HCT116 (cell line): ENCODE measurements around the gene GTSF1L. TPM values are rescaled to one million over a fixed set of nuclear protein-coding genes. Genes with fewer than 3 reads are reported as not detected.

Experiments
- ATAC-seq: fragments of 200-7000 bp; cut with Tn5 transposase; 2 replicates; pipeline ENCODE4 v1.9.1; 2020; ENCODE audit warnings: mild to moderate bottlenecking, moderate library complexity
- BruUV-seq: library from RNA; stranded (reverse); fragments of 400-500 nt; replicated peaks from 2 replicates; lab custom pipeline; 2021; lab: Mats Ljungman, UMichigan
- CTCF ChIA-PET: fragments of 300-600 bp; sonication (Branson Sonifier 250); formaldehyde crosslinking; loops from one replicate; lab custom pipeline; 2021; ENCODE audit warnings: antibody characterized with exemption; lab: Charles Lee
- POLR2A ChIA-PET: fragments of 300-600, 350-600 bp; sonication (Branson Sonifier 250); formaldehyde crosslinking; loops from one replicate; lab custom pipeline; 2021; ENCODE audit warnings: antibody characterized with exemption; lab: Charles Lee
- RAD21 ChIA-PET, 2 experiments: fragments of 300-600 bp; sonication (Branson Sonifier 250); formaldehyde crosslinking; loops; one replicate each; lab custom pipeline; 2023; ENCODE audit warnings: low total read pairs in 2 of 2; ENCODE audit not compliant: uncharacterized antibody in 2 of 2, unreplicated experiment in 2 of 2, low non-redundant PET in 1 of 2; lab: Charles Lee
- DNase-seq: peaks from one replicate; pipeline ENCODE4 v3.0.0-alpha.2; 2010; ENCODE audit warnings: low read depth, low spot score
- H2AFZ ChIP-seq: fragments of 200-600 bp; shearing (Covaris generic), sonication (generic); 2 replicates; pipeline ENCODE4 v1.6.1; 2017; ENCODE audit warnings: low read depth, mixed run types, mixed read lengths, antibody characterized with exemption, low read length; ENCODE audit not compliant: poor library complexity, severe bottlenecking
- H3K27ac ChIP-seq: 2 replicates; pipeline ENCODE4 v1.5.1; 2012; ENCODE audit warnings: low read depth, low read length
- H3K27me3 ChIP-seq: fragments of 200-600 bp; sonication (generic); 2 replicates; pipeline ENCODE4 v1.6.1; 2016; ENCODE audit warnings: mixed run types, low read length, mixed read lengths; ENCODE audit not compliant: insufficient read depth
- H3K36me3 ChIP-seq, 2 experiments: fragments of 200-500 bp in 1 of 2; fragments of 200-600 bp in 1 of 2; sonication (Bioruptor generic) in 1 of 2; sonication (generic) in 1 of 2; 2 replicates each; pipeline versions ENCODE4 v1.5.1 to v1.6.1; 2014 to 2016; ENCODE audit warnings: low read length in 2 of 2, inconsistent platforms in 1 of 2, mixed read lengths in 1 of 2, mixed run types in 1 of 2; ENCODE audit not compliant: insufficient read depth in 2 of 2, control insufficient read depth in 1 of 2
- H3K4me1 ChIP-seq, 2 experiments: fragments of 200-600 bp in 1 of 2; sonication (generic) in 1 of 2; 2 replicates each; pipeline versions ENCODE4 v1.5.1 to v1.6.1; 2012 to 2017; ENCODE audit warnings: low read length in 2 of 2, inconsistent platforms in 1 of 2, mild to moderate bottlenecking in 1 of 2, mixed read lengths in 1 of 2, mixed run types in 1 of 2, moderate library complexity in 1 of 2; ENCODE audit not compliant: insufficient read depth in 2 of 2, control insufficient read depth in 1 of 2
- H3K4me2 ChIP-seq: fragments of 200-600 bp; sonication (generic); 2 replicates; pipeline ENCODE4 v1.6.1; 2017; ENCODE audit warnings: mixed run types, low read length, mixed read lengths
- H3K4me3 ChIP-seq, 2 experiments: fragments of 200-600 bp in 1 of 2; sonication (generic) in 1 of 2; replicated peaks in 1 of 2; 2 replicates each; pipeline ENCODE4 v1.5.1; 2011 to 2016; ENCODE audit warnings: low read length in 2 of 2, control low read depth in 1 of 2, low read depth in 1 of 2, mild to moderate bottlenecking in 1 of 2, mixed read lengths in 1 of 2, mixed run types in 1 of 2
- H3K79me2 ChIP-seq: fragments of 200-600 bp; sonication (generic); 2 replicates; pipeline ENCODE4 v1.6.1; 2017; ENCODE audit warnings: mild to moderate bottlenecking, mixed run types, low read length, moderate library complexity, mixed read lengths; ENCODE audit not compliant: insufficient read depth
- H3K9ac ChIP-seq: fragments of 200-600 bp; sonication (generic); 2 replicates; pipeline ENCODE4 v1.6.1; 2016; ENCODE audit warnings: low read length, mixed read lengths
- H3K9me2 ChIP-seq: fragments of 200-600 bp; sonication (generic), shearing (Covaris generic); 2 replicates; pipeline ENCODE4 v1.6.1; 2017; ENCODE audit warnings: mixed run types, mild to moderate bottlenecking, moderate library complexity; ENCODE audit not compliant: insufficient read depth
- H3K9me3 ChIP-seq, 2 experiments: fragments of 200-500 bp in 1 of 2; fragments of 200-600 bp in 1 of 2; sonication (Bioruptor generic) in 1 of 2; sonication (generic) in 1 of 2; 2 replicates each; pipeline ENCODE4 v1.6.1; 2014 to 2017; ENCODE audit warnings: low read length in 2 of 2, mixed read lengths in 2 of 2, inconsistent platforms in 1 of 2, low read depth in 1 of 2, mild to moderate bottlenecking in 1 of 2, mixed run types in 1 of 2, moderate library complexity in 1 of 2; ENCODE audit not compliant: control insufficient read depth in 1 of 2, insufficient read depth in 1 of 2
- H4K20me1 ChIP-seq: fragments of 200-600 bp; sonication (generic), shearing (Covaris generic); 2 replicates; pipeline ENCODE4 v1.6.1; 2017; ENCODE audit warnings: mixed run types, mild to moderate bottlenecking, moderate library complexity; ENCODE audit not compliant: insufficient read depth
- EZH2 ChIP-seq: fragments of 200-600 bp; sonication (generic); IDR thresholded peaks from 2 replicates; pipeline ENCODE4 v1.6.1; 2017; ENCODE audit warnings: antibody characterized with exemption, mixed run types
- EZH2phosphoT487 ChIP-seq: fragments of 200-600 bp; IDR thresholded peaks from 2 replicates; pipeline ENCODE4 v1.6.1; 2018; ENCODE audit warnings: antibody characterized with exemption, borderline replicate concordance
- FOSL1 ChIP-seq: IDR thresholded peaks from 2 replicates; pipeline ENCODE4 v1.6.1; 2012; ENCODE audit warnings: low read depth
- JUND ChIP-seq: IDR thresholded peaks from 2 replicates; pipeline ENCODE4 v1.6.1; 2012
- POLR2A ChIP-seq: IDR thresholded peaks from 2 replicates; pipeline ENCODE4 v1.7.0; 2011; ENCODE audit warnings: borderline replicate concordance; ENCODE audit not compliant: insufficient read depth, insufficient read length; ENCODE audit errors: extremely low read depth
- RAD21 ChIP-seq: IDR thresholded peaks from 2 replicates; pipeline ENCODE4 v1.6.1; 2012; ENCODE audit warnings: low read depth, mild to moderate bottlenecking
- SRF ChIP-seq: IDR thresholded peaks from 2 replicates; pipeline ENCODE4 v1.6.1; 2012; ENCODE audit warnings: low read depth
- TCF7L2 ChIP-seq: IDR thresholded peaks from 2 replicates; pipeline ENCODE4 v1.7.0; 2011; ENCODE audit warnings: borderline replicate concordance, inconsistent platforms; ENCODE audit not compliant: insufficient read depth, insufficient read length; ENCODE audit errors: extremely low read depth
- YY1 ChIP-seq: IDR thresholded peaks from 2 replicates; pipeline ENCODE4 v1.6.1; 2011; ENCODE audit warnings: low read length, low read depth, moderate library complexity, mild to moderate bottlenecking; ENCODE audit not compliant: insufficient replicate concordance; ENCODE audit errors: extremely low read depth
- ZFX ChIP-seq: fragments of 450-650 bp; IDR thresholded peaks from 2 replicates; pipeline ENCODE4 v1.6.1; 2017
- intact Hi-C: fragments of 100-400 bp; cut with micrococcal nuclease; formaldehyde crosslinking; loops from 2 replicates; pipeline ENCODE4 v1.10.0; 2022
- total RNA-seq: library from RNA; stranded (reverse); gene quantifications from one replicate; pipeline ENCODE4 v1.2.1, GENCODE V29; 2021; ENCODE audit not compliant: unreplicated experiment
- TF ChIP-seq, protein P1 (sequence below): IDR thresholded peaks from 2 replicates; pipeline ENCODE4 v1.6.1; 2012
- TF ChIP-seq, protein P2 (sequence below): IDR thresholded peaks from 2 replicates; pipeline ENCODE4 v1.6.1; 2012; ENCODE audit warnings: low read depth

Gene GTSF1L
- total RNA-seq, 1 experiment from 2014 or later, result not detected

DNA sequence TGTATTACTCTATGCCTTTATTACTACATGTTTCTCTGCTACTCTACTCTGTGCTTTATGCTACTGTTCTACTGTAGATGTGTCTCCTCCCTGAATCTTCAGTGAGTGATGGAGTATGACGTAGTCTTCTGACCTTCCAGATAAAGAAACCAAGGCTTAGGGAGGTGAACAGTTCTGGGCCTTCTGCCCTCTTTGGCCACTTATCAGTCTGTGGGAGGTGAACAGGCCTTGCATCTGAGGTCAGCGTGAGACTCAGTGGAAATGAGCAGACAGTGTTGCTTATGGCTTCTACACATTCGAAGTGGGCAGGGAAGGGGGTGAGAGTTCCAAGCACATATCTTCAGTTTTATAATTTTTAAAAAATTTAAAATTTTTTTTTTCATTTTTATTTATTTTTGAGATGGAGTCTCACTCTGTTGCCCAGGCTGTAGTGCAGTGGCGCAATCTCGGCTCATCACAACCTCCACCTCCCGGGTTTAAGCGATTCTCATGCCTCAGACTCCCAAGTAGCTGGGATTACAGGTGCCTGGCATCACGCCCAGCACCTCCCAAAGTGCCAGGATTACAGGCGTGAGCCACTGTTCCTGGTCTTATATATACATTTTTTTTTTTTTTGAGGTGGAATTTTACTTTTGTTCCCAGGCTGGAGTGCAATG is 35.7 kb downstream of the GTSF1L start:
- peaks cover 16 to 36% of the 10 kb centered on the region in 2 experiments for H3K36me3 ChIP-seq
- H3K4me1 ChIP-seq, result no peaks in the 10 kb centered on the region
- H3K4me2 ChIP-seq, result no peak overlapping the region
- no peak overlapping the region for H3K4me3 ChIP-seq
- H3K9me3 ChIP-seq, result no peaks in the 10 kb centered on the region
- no peak for ATAC-seq
- POLR2A ChIA-PET, result no interaction called here
- no peak overlapping the region for H2AFZ ChIP-seq
- peaks cover 8% of the 10 kb centered on the region; the same call in 1 of the 2 replicates for H3K79me2 ChIP-seq
- H4K20me1 ChIP-seq, result no peaks in the 10 kb centered on the region
- H3K27ac ChIP-seq, result no peak overlapping the region
- no TSS peak for BruUV-seq
- DNase-seq, result no peak
- RAD21 ChIA-PET, result interaction anchor here (1.8 to 2.1 kb wide), 1 partner anchor 153 kb away, joined by 7 read pairs; no protein-coding TSS in a partner anchor
- CTCF ChIA-PET, result interaction anchor here (0.7 to 2.9 kb wide), 7 partner anchors 10 to 249 kb away, joined by 3 to 76 read pairs (median 4); partner anchors contain the start of gene IFT52
- H3K27me3 ChIP-seq, result no peaks in the 10 kb centered on the region
- no peaks in the 10 kb centered on the region for H3K9me2 ChIP-seq
- intact Hi-C loops, result no loop called here
- H3K9ac ChIP-seq, result no peak overlapping the region
- TF ChIP-seq, protein P1, sequence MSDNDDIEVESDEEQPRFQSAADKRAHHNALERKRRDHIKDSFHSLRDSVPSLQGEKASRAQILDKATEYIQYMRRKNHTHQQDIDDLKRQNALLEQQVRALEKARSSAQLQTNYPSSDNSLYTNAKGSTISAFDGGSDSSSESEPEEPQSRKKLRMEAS, result no peak
- TF ChIP-seq, protein P2, sequence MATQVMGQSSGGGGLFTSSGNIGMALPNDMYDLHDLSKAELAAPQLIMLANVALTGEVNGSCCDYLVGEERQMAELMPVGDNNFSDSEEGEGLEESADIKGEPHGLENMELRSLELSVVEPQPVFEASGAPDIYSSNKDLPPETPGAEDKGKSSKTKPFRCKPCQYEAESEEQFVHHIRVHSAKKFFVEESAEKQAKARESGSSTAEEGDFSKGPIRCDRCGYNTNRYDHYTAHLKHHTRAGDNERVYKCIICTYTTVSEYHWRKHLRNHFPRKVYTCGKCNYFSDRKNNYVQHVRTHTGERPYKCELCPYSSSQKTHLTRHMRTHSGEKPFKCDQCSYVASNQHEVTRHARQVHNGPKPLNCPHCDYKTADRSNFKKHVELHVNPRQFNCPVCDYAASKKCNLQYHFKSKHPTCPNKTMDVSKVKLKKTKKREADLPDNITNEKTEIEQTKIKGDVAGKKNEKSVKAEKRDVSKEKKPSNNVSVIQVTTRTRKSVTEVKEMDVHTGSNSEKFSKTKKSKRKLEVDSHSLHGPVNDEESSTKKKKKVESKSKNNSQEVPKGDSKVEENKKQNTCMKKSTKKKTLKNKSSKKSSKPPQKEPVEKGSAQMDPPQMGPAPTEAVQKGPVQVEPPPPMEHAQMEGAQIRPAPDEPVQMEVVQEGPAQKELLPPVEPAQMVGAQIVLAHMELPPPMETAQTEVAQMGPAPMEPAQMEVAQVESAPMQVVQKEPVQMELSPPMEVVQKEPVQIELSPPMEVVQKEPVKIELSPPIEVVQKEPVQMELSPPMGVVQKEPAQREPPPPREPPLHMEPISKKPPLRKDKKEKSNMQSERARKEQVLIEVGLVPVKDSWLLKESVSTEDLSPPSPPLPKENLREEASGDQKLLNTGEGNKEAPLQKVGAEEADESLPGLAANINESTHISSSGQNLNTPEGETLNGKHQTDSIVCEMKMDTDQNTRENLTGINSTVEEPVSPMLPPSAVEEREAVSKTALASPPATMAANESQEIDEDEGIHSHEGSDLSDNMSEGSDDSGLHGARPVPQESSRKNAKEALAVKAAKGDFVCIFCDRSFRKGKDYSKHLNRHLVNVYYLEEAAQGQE, result no peak
- TF ChIP-seq TCF7L2 (no peak), EZH2 (no peak), EZH2phosphoT487 (no peak), YY1 (no peak), ZFX (no peak), JUND (no peak), SRF (no peak), FOSL1 (no peak), POLR2A (no peak), RAD21 (no peak)
